ENCODE measurements around the gene PTBP3.

DNA sequence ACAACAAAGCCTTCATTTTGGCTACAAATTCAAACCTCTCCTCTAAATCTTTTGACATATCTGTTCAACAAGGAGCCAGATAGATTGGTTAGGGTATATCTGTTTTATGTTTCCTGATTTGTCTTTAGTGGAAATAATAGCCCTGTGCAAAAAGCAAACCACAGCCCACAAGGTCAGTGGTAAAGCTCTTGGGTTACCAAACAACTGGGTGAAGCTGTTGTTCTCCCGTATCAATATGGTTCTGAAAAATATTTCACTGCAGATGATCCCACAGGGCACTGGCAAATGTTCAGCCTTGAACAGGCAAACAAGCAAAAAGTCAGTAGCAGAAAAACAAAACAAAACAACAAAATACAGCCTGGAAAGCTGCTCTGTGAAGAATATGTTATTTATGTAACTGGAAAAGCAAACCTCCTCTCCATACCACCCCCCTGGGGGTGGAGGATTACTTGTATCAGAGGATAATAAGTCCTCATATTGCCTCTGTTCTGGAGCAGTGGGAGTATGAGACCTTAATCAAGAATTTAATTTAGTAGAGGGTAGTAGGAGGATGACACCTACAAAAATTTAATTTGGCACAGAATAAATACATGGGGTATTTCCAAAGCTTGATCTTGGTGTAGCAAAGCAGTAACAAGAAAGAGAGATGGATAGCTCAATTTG is 20.8 kb upstream of the PTBP3 start:
- TF ChIP-seq EZH2phosphoT487 (IDR thresholded peaks at IDR 0.05; ENCODE audit: insufficient read depth, low read depth) (no peak), EZH2 (IDR thresholded peaks at IDR 0.05; ENCODE audit: insufficient read depth, poor library complexity, severe bottlenecking) (no peak)
